Measurements from ENCODE around the gene MINPP1. TPM values are rescaled to one million over a fixed set of nuclear protein-coding genes. Genes with fewer than 3 reads are reported as not detected.

Gene MINPP1
- total RNA-seq, 3 donors from 2014 or later (not counting 1 experiment from before 2014, with no cell fraction given), result 3.6 to 5.8 (median 5.4) TPM

DNA sequence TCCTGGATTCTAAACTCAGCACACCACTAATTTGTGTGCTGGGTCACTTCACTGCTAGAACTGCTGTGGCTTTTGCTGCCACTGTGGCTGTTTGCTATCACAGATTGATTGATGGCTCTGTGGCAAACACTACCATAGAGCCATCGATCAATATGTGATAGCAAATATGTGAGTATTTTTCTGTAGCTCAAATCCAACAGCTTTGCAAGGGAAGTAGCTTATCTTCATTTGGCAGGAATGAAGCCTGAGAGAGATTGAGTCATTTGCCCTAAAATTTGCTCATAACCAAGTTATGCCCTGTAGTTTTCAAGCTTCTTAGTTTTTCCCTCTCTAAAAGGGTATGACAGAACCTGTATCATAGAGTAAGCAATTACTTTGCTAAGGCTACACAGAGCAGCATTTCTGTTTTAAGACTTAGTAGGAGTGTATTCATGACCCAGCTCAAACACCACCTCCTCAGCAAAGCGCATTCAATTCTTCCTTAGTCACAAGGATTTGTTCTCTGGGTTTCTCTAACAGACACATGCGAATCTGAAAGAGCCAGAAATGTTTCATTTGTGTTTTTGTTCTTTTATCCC is 43.1 kb downstream of the MINPP1 start:
- WGBS (ENCODE audit: insufficient coverage), result 72% methylated on average over 3 of the region's 3 CpGs
- no peak overlapping the region for H3K27ac Mint-ChIP-seq
- Histone ChIP-seq H3K27me3 (ENCODE audit: control insufficient read depth, insufficient read depth, low read length) (no peaks in the 10 kb centered on the region), H3K36me3 (ENCODE audit: control insufficient read depth, insufficient read depth, low read length) (peaks cover 12% of the 10 kb centered on the region), H3K4me1 (ENCODE audit: control insufficient read depth, insufficient read depth, low read length) (peaks cover 15% of the 10 kb centered on the region), H3K27ac (ENCODE audit: low read length) (no peak overlapping the region), H3K4me3 (ENCODE audit: low read length) (no peak overlapping the region), H3K9me3 (ENCODE audit: control insufficient read depth, insufficient read depth, low read length) (peaks cover 7% of the 10 kb centered on the region)
- ATAC-seq (no peak), DNase-seq (no peak)
- TF ChIP-seq, protein P1, sequence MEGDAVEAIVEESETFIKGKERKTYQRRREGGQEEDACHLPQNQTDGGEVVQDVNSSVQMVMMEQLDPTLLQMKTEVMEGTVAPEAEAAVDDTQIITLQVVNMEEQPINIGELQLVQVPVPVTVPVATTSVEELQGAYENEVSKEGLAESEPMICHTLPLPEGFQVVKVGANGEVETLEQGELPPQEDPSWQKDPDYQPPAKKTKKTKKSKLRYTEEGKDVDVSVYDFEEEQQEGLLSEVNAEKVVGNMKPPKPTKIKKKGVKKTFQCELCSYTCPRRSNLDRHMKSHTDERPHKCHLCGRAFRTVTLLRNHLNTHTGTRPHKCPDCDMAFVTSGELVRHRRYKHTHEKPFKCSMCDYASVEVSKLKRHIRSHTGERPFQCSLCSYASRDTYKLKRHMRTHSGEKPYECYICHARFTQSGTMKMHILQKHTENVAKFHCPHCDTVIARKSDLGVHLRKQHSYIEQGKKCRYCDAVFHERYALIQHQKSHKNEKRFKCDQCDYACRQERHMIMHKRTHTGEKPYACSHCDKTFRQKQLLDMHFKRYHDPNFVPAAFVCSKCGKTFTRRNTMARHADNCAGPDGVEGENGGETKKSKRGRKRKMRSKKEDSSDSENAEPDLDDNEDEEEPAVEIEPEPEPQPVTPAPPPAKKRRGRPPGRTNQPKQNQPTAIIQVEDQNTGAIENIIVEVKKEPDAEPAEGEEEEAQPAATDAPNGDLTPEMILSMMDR (IDR thresholded peaks at IDR 0.05), result no peak
- H3K27me3 Mint-ChIP-seq (ENCODE audit: low read depth in 2 of 2), result no peaks in the 10 kb centered on the region
- H3K4me3 Mint-ChIP-seq, result no peak overlapping the region
- peaks cover 3 to 6% of the 10 kb centered on the region in 2 donors for H3K9me3 Mint-ChIP-seq
- peaks cover 19 to 21% of the 10 kb centered on the region in 2 donors for H3K4me1 Mint-ChIP-seq
- intact Hi-C loops (cut with micrococcal nuclease), result no loop called here
- H3K36me3 Mint-ChIP-seq, result peaks cover 16% of the 10 kb centered on the region

DNA sequence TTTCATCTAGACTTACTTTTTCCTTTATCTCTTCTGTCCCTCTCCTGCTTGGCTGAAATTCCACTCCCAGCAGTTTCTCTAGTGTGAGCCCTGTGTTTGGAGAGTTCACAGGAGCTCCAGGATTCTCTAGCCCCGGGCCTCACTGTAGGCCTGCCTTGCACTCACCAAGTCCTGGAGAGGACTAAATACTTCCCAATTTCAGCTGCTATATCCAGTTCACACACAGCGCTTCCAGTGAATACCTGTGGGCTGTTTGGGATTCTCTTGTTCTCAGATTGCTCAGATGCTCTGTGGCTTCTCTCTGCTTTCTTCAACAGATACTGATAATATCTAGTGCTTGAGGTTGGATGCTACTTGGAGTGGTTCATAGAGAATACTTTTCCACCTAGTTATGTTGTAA is 46.0 kb downstream of the MINPP1 start:
- WGBS (ENCODE audit: insufficient coverage), result 89% methylated on average over 1 of the region's 2 CpGs
- intact Hi-C loops (cut with micrococcal nuclease), result no loop called here
- Histone ChIP-seq H3K27ac (ENCODE audit: low read length) (no peak overlapping the region), H3K27me3 (ENCODE audit: control insufficient read depth, insufficient read depth, low read length) (no peaks in the 10 kb centered on the region), H3K36me3 (ENCODE audit: control insufficient read depth, insufficient read depth, low read length) (peaks cover 12% of the 10 kb centered on the region), H3K9me3 (ENCODE audit: control insufficient read depth, insufficient read depth, low read length) (no peaks in the 10 kb centered on the region), H3K4me3 (ENCODE audit: low read length) (no peak overlapping the region), H3K4me1 (ENCODE audit: control insufficient read depth, insufficient read depth, low read length) (peaks cover 14% of the 10 kb centered on the region)
- H3K27me3 Mint-ChIP-seq (ENCODE audit: low read depth in 2 of 2), result no peaks in the 10 kb centered on the region
- TF ChIP-seq, protein P1 (IDR thresholded peaks at IDR 0.05), result no peak
- H3K4me1 Mint-ChIP-seq, result peaks cover 16 to 17% of the 10 kb centered on the region in 2 donors
- no peaks in the 10 kb centered on the region for H3K9me3 Mint-ChIP-seq
- ATAC-seq (no peak), DNase-seq (no peak)
- peaks cover 17% of the 10 kb centered on the region for H3K36me3 Mint-ChIP-seq
- H3K4me3 Mint-ChIP-seq, result no peak overlapping the region
- H3K27ac Mint-ChIP-seq, result peak overlapping the region in 1 of 2 donors; percentile 59

DNA sequence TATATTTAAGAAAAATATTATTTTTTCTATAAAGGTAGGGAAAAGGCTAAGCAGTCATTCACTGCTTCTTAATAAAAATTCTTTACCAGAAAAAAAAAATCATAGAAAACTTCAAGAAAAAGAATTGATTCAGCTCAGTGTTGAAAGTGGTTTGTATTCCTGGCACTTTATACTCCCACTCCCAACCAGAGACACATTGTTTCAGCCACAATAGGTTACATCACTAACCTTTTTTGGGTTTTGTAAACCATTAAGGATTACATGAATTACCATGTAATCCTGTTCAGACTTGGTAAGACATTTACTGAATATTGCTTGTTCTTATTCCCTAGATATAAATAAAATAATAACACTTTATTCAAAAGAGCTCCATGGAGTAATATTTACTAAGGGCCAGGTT is 46.6 kb downstream of the MINPP1 start:
- Mint-ChIP-seq H3K9me3 (no peaks in the 10 kb centered on the region), H3K4me1 (peaks cover 11% of the 10 kb centered on the region in 2 donors), H3K36me3 (peaks cover 17% of the 10 kb centered on the region), H3K27ac (peak overlapping the region in 1 of 2 donors; percentile 59), H3K4me3 (no peak overlapping the region), H3K27me3 (ENCODE audit: low read depth in 2 of 2) (no peaks in the 10 kb centered on the region)
- peaks cover 12% of the 10 kb centered on the region for H3K36me3 ChIP-seq (ENCODE audit: control insufficient read depth, insufficient read depth, low read length)
- no peaks in the 10 kb centered on the region for H3K9me3 ChIP-seq (ENCODE audit: control insufficient read depth, insufficient read depth, low read length)
- no peak for ATAC-seq
- DNase-seq, result no peak
- H3K4me1 ChIP-seq (ENCODE audit: control insufficient read depth, insufficient read depth, low read length), result peaks cover 9% of the 10 kb centered on the region
- no peak overlapping the region for H3K4me3 ChIP-seq (ENCODE audit: low read length)
- H3K27me3 ChIP-seq (ENCODE audit: control insufficient read depth, insufficient read depth, low read length), result no peaks in the 10 kb centered on the region
- TF ChIP-seq, protein P1 (IDR thresholded peaks at IDR 0.05), result no peak
- intact Hi-C loops (cut with micrococcal nuclease), result no loop called here
- no peak overlapping the region for H3K27ac ChIP-seq (ENCODE audit: low read length)

Measured in natural killer cell (primary cell).